Osteoblast (primary cell): ENCODE data around the gene TUBA3C. TPM values are rescaled to one million over a fixed set of nuclear protein-coding genes. Genes with fewer than 3 reads are reported as not detected.

Experiments
- DNase-seq: peaks from one replicate; pipeline ENCODE4 v3.0.0; 2011; ENCODE audit warnings: low spot score, mixed read lengths; ENCODE audit not compliant: insufficient read length; ENCODE audit errors: missing footprints
- H2AFZ ChIP-seq: 2 replicates; pipeline ENCODE4 v1.6.0; 2011; ENCODE audit warnings: mild to moderate bottlenecking, low read length
- H3K27ac ChIP-seq: 2 replicates; pipeline ENCODE4 v1.5.1; 2011; ENCODE audit warnings: mild to moderate bottlenecking, low read depth, low read length, moderate library complexity
- H3K27me3 ChIP-seq: 2 replicates; pipeline ENCODE4 v1.6.0; 2012; ENCODE audit warnings: mild to moderate bottlenecking, control low read depth, inconsistent platforms, low read length, moderate library complexity; ENCODE audit not compliant: insufficient read depth
- H3K36me3 ChIP-seq: 2 replicates; pipeline ENCODE4 v1.5.1; 2011; ENCODE audit warnings: mild to moderate bottlenecking, low read length, control low read depth, moderate library complexity; ENCODE audit not compliant: insufficient read depth
- H3K4me1 ChIP-seq: 2 replicates; pipeline ENCODE4 v1.5.1; 2011; ENCODE audit warnings: mild to moderate bottlenecking, low read length, control low read depth, moderate library complexity; ENCODE audit not compliant: insufficient read depth
- H3K4me2 ChIP-seq: 2 replicates; pipeline ENCODE4 v1.6.0; 2011; ENCODE audit warnings: mild to moderate bottlenecking, low read length; ENCODE audit not compliant: insufficient read depth
- H3K4me3 ChIP-seq: fragments of 200-600 bp; sonication (generic); 3 replicates; pipeline ENCODE4 v1.5.1; 2012; ENCODE audit warnings: mild to moderate bottlenecking, low read length, inconsistent platforms; ENCODE audit not compliant: insufficient read depth
- H3K79me2 ChIP-seq: 2 replicates; pipeline ENCODE4 v1.6.0; 2012; ENCODE audit warnings: mild to moderate bottlenecking, low read length, control low read depth, inconsistent platforms; ENCODE audit not compliant: insufficient read depth
- H3K9me3 ChIP-seq: 2 replicates; pipeline ENCODE4 v1.5.1; 2011; ENCODE audit warnings: low read depth, low read length, control low read depth
- H4K20me1 ChIP-seq: 2 replicates; pipeline ENCODE4 v1.6.0; 2012; ENCODE audit warnings: mild to moderate bottlenecking, low read length, control low read depth; ENCODE audit not compliant: insufficient read depth
- total RNA-seq: library from RNA; depleted of rRNA; stranded (reverse); fragments of >200 nt; gene quantifications from 2 replicates; pipeline ENCODE4 v1.2.3, GENCODE V29; 2012
- TF ChIP-seq, protein P1 (sequence below): IDR thresholded peaks from 2 replicates; pipeline ENCODE4 v1.5.1; 2011; ENCODE audit warnings: mild to moderate bottlenecking, low read depth, low read length, moderate library complexity; ENCODE audit errors: extremely low read depth

The TUBA3C gene
- total RNA-seq, 1 donor: not detected

GRCh38 chr13:19185865-19186645 lies 4.4 kb upstream of the TUBA3C start:
- H3K4me1 ChIP-seq: no peaks in the 10 kb centered on the region
- H3K4me2 ChIP-seq: no peak overlapping the region
- H3K27me3 ChIP-seq: no peaks in the 10 kb centered on the region
- no peak for DNase-seq
- H3K79me2 ChIP-seq: no peaks in the 10 kb centered on the region
- TF ChIP-seq, protein P1, sequence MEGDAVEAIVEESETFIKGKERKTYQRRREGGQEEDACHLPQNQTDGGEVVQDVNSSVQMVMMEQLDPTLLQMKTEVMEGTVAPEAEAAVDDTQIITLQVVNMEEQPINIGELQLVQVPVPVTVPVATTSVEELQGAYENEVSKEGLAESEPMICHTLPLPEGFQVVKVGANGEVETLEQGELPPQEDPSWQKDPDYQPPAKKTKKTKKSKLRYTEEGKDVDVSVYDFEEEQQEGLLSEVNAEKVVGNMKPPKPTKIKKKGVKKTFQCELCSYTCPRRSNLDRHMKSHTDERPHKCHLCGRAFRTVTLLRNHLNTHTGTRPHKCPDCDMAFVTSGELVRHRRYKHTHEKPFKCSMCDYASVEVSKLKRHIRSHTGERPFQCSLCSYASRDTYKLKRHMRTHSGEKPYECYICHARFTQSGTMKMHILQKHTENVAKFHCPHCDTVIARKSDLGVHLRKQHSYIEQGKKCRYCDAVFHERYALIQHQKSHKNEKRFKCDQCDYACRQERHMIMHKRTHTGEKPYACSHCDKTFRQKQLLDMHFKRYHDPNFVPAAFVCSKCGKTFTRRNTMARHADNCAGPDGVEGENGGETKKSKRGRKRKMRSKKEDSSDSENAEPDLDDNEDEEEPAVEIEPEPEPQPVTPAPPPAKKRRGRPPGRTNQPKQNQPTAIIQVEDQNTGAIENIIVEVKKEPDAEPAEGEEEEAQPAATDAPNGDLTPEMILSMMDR: no peak
- H4K20me1 ChIP-seq: no peaks in the 10 kb centered on the region
- no peak overlapping the region for H3K27ac ChIP-seq
- no peak overlapping the region for H3K4me3 ChIP-seq
- no peaks in the 10 kb centered on the region for H3K36me3 ChIP-seq
- H3K9me3 ChIP-seq: no peaks in the 10 kb centered on the region
- no peak overlapping the region for H2AFZ ChIP-seq

DNA sequence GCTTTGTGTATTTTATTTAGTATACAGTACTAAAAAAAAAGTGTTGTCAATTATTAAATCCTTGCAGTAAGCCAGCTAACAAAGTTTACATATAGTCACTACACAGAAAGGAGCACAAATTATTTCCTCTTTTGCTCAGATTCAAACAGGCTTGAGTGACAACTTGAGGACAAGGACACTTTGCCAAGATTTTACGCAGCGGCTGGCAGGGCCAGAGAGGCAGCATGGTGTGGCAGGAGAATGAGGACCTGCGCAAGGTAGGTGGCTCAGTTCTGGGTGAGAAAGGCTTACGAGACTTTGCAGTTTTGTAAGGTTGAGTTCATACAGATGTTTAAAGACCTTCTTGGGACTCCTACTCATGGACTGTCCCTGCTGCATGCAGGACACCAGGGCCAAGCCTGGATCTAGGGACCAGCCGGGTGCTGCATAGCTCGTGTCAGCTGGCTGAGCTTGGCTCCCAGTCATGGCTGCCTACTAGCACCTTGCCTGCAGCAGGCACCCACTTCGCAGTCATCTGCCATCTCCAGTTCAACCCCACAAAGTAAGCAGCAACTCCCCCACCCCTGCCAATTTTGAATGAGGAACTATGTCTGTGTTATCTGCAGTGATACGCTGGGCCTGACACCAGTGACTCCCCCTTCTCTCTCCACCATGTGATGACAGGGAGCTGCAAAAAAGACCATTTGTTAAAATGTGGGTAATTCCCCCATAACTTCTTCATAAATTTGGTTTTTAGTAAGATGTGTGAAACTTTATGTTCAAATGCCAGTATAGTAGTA lies 3.7 kb upstream of the TUBA3C start:
- Histone ChIP-seq H2AFZ (no peak overlapping the region), H3K27ac (no peak overlapping the region), H3K27me3 (no peaks in the 10 kb centered on the region), H4K20me1 (no peaks in the 10 kb centered on the region), H3K36me3 (no peaks in the 10 kb centered on the region), H3K4me3 (no peak overlapping the region), H3K9me3 (no peaks in the 10 kb centered on the region), H3K79me2 (no peaks in the 10 kb centered on the region), H3K4me1 (no peaks in the 10 kb centered on the region), H3K4me2 (no peak overlapping the region)
- TF ChIP-seq, protein P1: no peak
- DNase-seq: no peak

GRCh38 chr13:19184176-19184575 lies 2.6 kb upstream of the TUBA3C start:
- TF ChIP-seq, protein P1: no peak
- no peaks in the 10 kb centered on the region for H3K79me2 ChIP-seq
- no peaks in the 10 kb centered on the region for H3K27me3 ChIP-seq
- H3K27ac ChIP-seq: no peak overlapping the region
- H3K4me2 ChIP-seq: no peak overlapping the region
- no peak overlapping the region for H3K4me3 ChIP-seq
- H2AFZ ChIP-seq: no peak overlapping the region
- H3K36me3 ChIP-seq: no peaks in the 10 kb centered on the region
- H3K9me3 ChIP-seq: no peaks in the 10 kb centered on the region
- DNase-seq: no peak
- no peaks in the 10 kb centered on the region for H3K4me1 ChIP-seq
- H4K20me1 ChIP-seq: no peaks in the 10 kb centered on the region

DNA sequence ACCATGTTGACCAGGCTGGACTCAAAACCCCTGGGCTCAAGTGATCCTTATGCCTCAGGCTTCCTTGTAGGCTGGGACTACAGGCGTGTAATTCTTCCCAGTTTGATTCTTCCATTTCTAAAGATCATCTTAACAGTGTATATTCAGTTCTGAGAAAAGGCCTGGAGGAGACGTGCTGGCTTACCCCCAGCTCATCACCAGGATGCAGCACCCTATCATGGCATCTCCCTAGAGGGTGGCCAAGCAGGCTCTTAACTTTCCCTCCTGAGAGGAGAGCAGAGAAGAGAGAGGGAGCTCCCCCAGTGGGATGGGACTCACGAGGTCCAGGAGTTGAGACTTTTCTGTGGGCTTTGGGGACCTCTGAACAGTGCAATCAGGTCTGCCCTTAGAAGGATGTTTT lies 2.1 kb upstream of the TUBA3C start:
- no peak overlapping the region for H3K4me3 ChIP-seq
- TF ChIP-seq, protein P1: no peak
- H3K4me2 ChIP-seq: no peak overlapping the region
- no peaks in the 10 kb centered on the region for H3K36me3 ChIP-seq
- H4K20me1 ChIP-seq: no peaks in the 10 kb centered on the region
- no peak overlapping the region for H3K27ac ChIP-seq
- H3K27me3 ChIP-seq: no peaks in the 10 kb centered on the region
- no peak overlapping the region for H2AFZ ChIP-seq
- no peak for DNase-seq
- H3K79me2 ChIP-seq: no peaks in the 10 kb centered on the region
- H3K9me3 ChIP-seq: no peaks in the 10 kb centered on the region
- H3K4me1 ChIP-seq: no peaks in the 10 kb centered on the region
